Measurements from ENCODE around the gene FHOD1. TPM values are rescaled to one million over a fixed set of nuclear protein-coding genes. Genes with fewer than 3 reads are reported as not detected.

The FHOD1 gene
- 40.1 to 51.6 TPM (median 48.9 TPM) in 5 replicates for total RNA-seq (2022; extraction: Qiagen RNA extraction; ENCODE audit: low read depth)

GRCh38 chr16:67247192-67248072, at the start of gene FHOD1:
FHOD1 (minus strand) TSS chr16:67247481; CDS start chr16:67247410, 71 bp downstream.

GRCh38 chr16:67279296-67280089, 32.2 kb upstream of the FHOD1 start, which contains the start of gene PLEKHG4:
PLEKHG4 (plus strand) TSS chr16:67279532; CDS start chr16:67280045, 513 bp downstream.

GRCh38 chr16:67248401-67249177, 1.3 kb upstream of the FHOD1 start, which contains the start of gene SLC9A5:
SLC9A5 (plus strand) TSS chr16:67248979; CDS start chr16:67249015, 36 bp downstream.

GRCh38 chr16:67226804-67227566, 20.3 kb downstream of the FHOD1 start, which contains the start of gene TMEM208:
TMEM208 (plus strand) TSS chr16:67227130; CDS start chr16:67227219, 89 bp downstream.

GRCh38 chr16:67199011-67199807, 48.1 kb downstream of the FHOD1 start, which contains the start of gene ELMO3:
ELMO3 (plus strand) TSS chr16:67199131; CDS start chr16:67199327, 196 bp downstream.

GRCh38 chr16:67191995-67192681, 55.1 kb downstream of the FHOD1 start, which contains the start of gene E2F4:
E2F4 (plus strand) TSS chr16:67192155; CDS start chr16:67192228, 73 bp downstream.

GRCh38 chr16:67190041-67190440, 57.2 kb downstream of the FHOD1 start, which contains the start of gene EXOC3L1:
EXOC3L1 (minus strand) TSS chr16:67190136; CDS start chr16:67189676, 460 bp downstream.

GRCh38 chr16:67183627-67184452, 63.4 kb downstream of the FHOD1 start, which contains the start of gene MATCAP1:
MATCAP1 (minus strand) TSS chr16:67183963; CDS start chr16:67180610, 3,353 bp downstream.

Other genes with a start within 250 kb of the FHOD1 start
- 45.0 to 53.6 TPM (median 50.3 TPM) in 5 replicates for gene CBFB, start 218.3 kb downstream of the FHOD1 start, total RNA-seq (2022; extraction: Qiagen RNA extraction; ENCODE audit: low read depth)
- 22.2 to 24.5 TPM (median 23.4 TPM) in 5 replicates for gene PHAF1, start 137.5 kb downstream of the FHOD1 start, total RNA-seq (2022; extraction: Qiagen RNA extraction; ENCODE audit: low read depth)
- gene B3GNT9, start 96.5 kb downstream of the FHOD1 start, total RNA-seq (2022; extraction: Qiagen RNA extraction; ENCODE audit: low read depth), result 5.7 to 8.5 TPM (median 7.9 TPM) in 5 replicates
- gene TRADD, start 87.6 kb downstream of the FHOD1 start, total RNA-seq (2022; extraction: Qiagen RNA extraction; ENCODE audit: low read depth), result 10.7 to 20.7 TPM (median 20.5 TPM) in 5 replicates
- gene FBXL8, start 87.5 kb downstream of the FHOD1 start, total RNA-seq (2022; extraction: Qiagen RNA extraction; ENCODE audit: low read depth), result 5.2 to 9.5 TPM (median 8.5 TPM) in 5 replicates
- gene HSF4, start 82.7 kb downstream of the FHOD1 start, total RNA-seq (2022; extraction: Qiagen RNA extraction; ENCODE audit: low read depth), result 11.9 to 16.0 TPM (median 14.6 TPM) in 5 replicates
- 44.9 to 52.4 TPM (median 50.2 TPM) in 5 replicates for gene NOL3, start 76.9 kb downstream of the FHOD1 start, total RNA-seq (2022; extraction: Qiagen RNA extraction; ENCODE audit: low read depth)
- gene MATCAP1, start 63.5 kb downstream of the FHOD1 start, total RNA-seq (2022; extraction: Qiagen RNA extraction; ENCODE audit: low read depth), result 3.6 to 8.0 TPM (median 5.9 TPM) in 5 replicates
- 0.07 to 0.48 TPM in 2 of 5 replicates, not detected in the others for gene EXOC3L1, start 57.3 kb downstream of the FHOD1 start, total RNA-seq (2022; extraction: Qiagen RNA extraction; ENCODE audit: low read depth)
- gene E2F4, start 55.3 kb downstream of the FHOD1 start, total RNA-seq (2022; extraction: Qiagen RNA extraction; ENCODE audit: low read depth), result 75.9 to 98.6 TPM (median 92.7 TPM) in 5 replicates
- gene ELMO3, start 48.4 kb downstream of the FHOD1 start, total RNA-seq (2022; extraction: Qiagen RNA extraction; ENCODE audit: low read depth), result 0.66 to 1.4 TPM (median 1.3 TPM) in 5 replicates
- gene TMEM208, start 20.4 kb downstream of the FHOD1 start, total RNA-seq (2022; extraction: Qiagen RNA extraction; ENCODE audit: low read depth), result 78.6 to 101 TPM (median 94.1 TPM) in 5 replicates
- gene SLC9A5, start 1.5 kb upstream of the FHOD1 start, total RNA-seq (2022; extraction: Qiagen RNA extraction; ENCODE audit: low read depth), result 1.2 to 1.7 TPM (median 1.6 TPM) in 5 replicates
- 15.2 to 22.1 TPM (median 18.3 TPM) in 5 replicates for gene PLEKHG4, start 32.1 kb upstream of the FHOD1 start, total RNA-seq (2022; extraction: Qiagen RNA extraction; ENCODE audit: low read depth)
- gene KCTD19, start 79.3 kb upstream of the FHOD1 start, total RNA-seq (2022; extraction: Qiagen RNA extraction; ENCODE audit: low read depth), result 0.06 to 0.46 TPM (median 0.22 TPM) in 5 replicates
- 0.13 to 0.27 TPM (median 0.14 TPM) in 3 of 5 replicates, not detected in the others for gene LRRC36, start 79.3 kb upstream of the FHOD1 start, total RNA-seq (2022; extraction: Qiagen RNA extraction; ENCODE audit: low read depth)
- gene TPPP3, start 146.0 kb upstream of the FHOD1 start, total RNA-seq (2022; extraction: Qiagen RNA extraction; ENCODE audit: low read depth), result 8.4 to 13.5 TPM (median 11.8 TPM) in 5 replicates
- 5.8 to 9.2 TPM (median 6.1 TPM) in 5 replicates for gene ZDHHC1, start 169.0 kb upstream of the FHOD1 start, total RNA-seq (2022; extraction: Qiagen RNA extraction; ENCODE audit: low read depth)
- 1.5 to 1.8 TPM (median 1.6 TPM) in 5 replicates for gene HSD11B2, start 183.6 kb upstream of the FHOD1 start, total RNA-seq (2022; extraction: Qiagen RNA extraction; ENCODE audit: low read depth)
- 96.9 to 122 TPM (median 109 TPM) in 5 replicates for gene ATP6V0D1, start 233.7 kb upstream of the FHOD1 start, total RNA-seq (2022; extraction: Qiagen RNA extraction; ENCODE audit: low read depth)
- gene AGRP, start 236.1 kb upstream of the FHOD1 start, total RNA-seq (2022; extraction: Qiagen RNA extraction; ENCODE audit: low read depth), result not detected in 5 replicates

Measured in A549 treated with CpdA at 1 μM for 4 hours (cell line).